H1 (cell line): ENCODE data around the gene CAPN9.

ENCODE experiments used
- BRCA1 ChIP-seq: IDR thresholded peaks from 2 replicates; pipeline ENCODE4 v1.6.1; 2012; ENCODE audit warnings: low read depth, low read length, improper control_type of control experiment
- CEBPB ChIP-seq: IDR thresholded peaks from 2 replicates; pipeline ENCODE4 v1.6.1; 2012; ENCODE audit warnings: low read depth, low read length
- EP300 ChIP-seq, 2 experiments: IDR thresholded peaks; 1 replicate in 1 of 2; 2 replicates in 1 of 2; pipeline ENCODE4 v1.6.1; 2011 to 2012; ENCODE audit warnings: low read depth in 2 of 2, low read length in 2 of 2, mild to moderate bottlenecking in 2 of 2, borderline replicate concordance in 1 of 2, inconsistent platforms in 1 of 2, moderate library complexity in 1 of 2
- GABPA ChIP-seq: IDR thresholded peaks from 2 replicates; pipeline ENCODE4 v1.6.1; 2011; ENCODE audit warnings: mild to moderate bottlenecking, low read length, moderate library complexity, borderline replicate concordance; ENCODE audit not compliant: insufficient read depth
- HDAC2 ChIP-seq, 2 experiments: fragments of 300-600 bp in 1 of 2; sonication (generic) in 1 of 2; IDR thresholded peaks; 2 replicates each; pipeline ENCODE4 v1.6.1; 2011 to 2012; ENCODE audit warnings: low read depth in 2 of 2, low read length in 2 of 2, mild to moderate bottlenecking in 2 of 2, moderate library complexity in 2 of 2, borderline replicate concordance in 1 of 2, inconsistent platforms in 1 of 2
- RFX5 ChIP-seq: IDR thresholded peaks from 2 replicates; pipeline ENCODE4 v1.6.1; 2011; ENCODE audit warnings: low read depth, low read length, improper control_type of control experiment, borderline replicate concordance
- SP1 ChIP-seq: IDR thresholded peaks from 2 replicates; pipeline ENCODE4 v1.6.1; 2011; ENCODE audit warnings: low read depth, low read length
- TAF1 ChIP-seq: IDR thresholded peaks from 2 replicates; pipeline ENCODE4 v1.6.1; 2011; ENCODE audit warnings: mild to moderate bottlenecking, low read depth, low read length
- TCF12 ChIP-seq: IDR thresholded peaks from 2 replicates; pipeline ENCODE4 v1.6.1; 2011; ENCODE audit warnings: low read depth, mild to moderate bottlenecking, low read length
- TF ChIP-seq, protein P1 (sequence below), 3 experiments: IDR thresholded peaks; 1 replicate in 2 of 3; 2 replicates in 1 of 3; pipeline versions ENCODE4 v1.5.1 to v1.6.1; 2011; ENCODE audit warnings: low read length in 3 of 3, mild to moderate bottlenecking in 3 of 3, inconsistent platforms in 2 of 3, low read depth in 1 of 3, moderate library complexity in 1 of 3; ENCODE audit not compliant: insufficient read depth in 1 of 3; ENCODE audit errors: control extremely low read depth in 1 of 3

- TF ChIP-seq, protein P1, sequence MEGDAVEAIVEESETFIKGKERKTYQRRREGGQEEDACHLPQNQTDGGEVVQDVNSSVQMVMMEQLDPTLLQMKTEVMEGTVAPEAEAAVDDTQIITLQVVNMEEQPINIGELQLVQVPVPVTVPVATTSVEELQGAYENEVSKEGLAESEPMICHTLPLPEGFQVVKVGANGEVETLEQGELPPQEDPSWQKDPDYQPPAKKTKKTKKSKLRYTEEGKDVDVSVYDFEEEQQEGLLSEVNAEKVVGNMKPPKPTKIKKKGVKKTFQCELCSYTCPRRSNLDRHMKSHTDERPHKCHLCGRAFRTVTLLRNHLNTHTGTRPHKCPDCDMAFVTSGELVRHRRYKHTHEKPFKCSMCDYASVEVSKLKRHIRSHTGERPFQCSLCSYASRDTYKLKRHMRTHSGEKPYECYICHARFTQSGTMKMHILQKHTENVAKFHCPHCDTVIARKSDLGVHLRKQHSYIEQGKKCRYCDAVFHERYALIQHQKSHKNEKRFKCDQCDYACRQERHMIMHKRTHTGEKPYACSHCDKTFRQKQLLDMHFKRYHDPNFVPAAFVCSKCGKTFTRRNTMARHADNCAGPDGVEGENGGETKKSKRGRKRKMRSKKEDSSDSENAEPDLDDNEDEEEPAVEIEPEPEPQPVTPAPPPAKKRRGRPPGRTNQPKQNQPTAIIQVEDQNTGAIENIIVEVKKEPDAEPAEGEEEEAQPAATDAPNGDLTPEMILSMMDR (IDR thresholded peaks at IDR 0.05; ENCODE audit: control extremely low read depth in 1 of 3, insufficient read depth in 1 of 3, low read depth in 1 of 3, low read length in 3 of 3) = no peak
- TF ChIP-seq TCF12 (no peak), RFX5 (no peak), GABPA (no peak), TAF1 (no peak), SP1 (no peak), BRCA1 (no peak), CEBPB (no peak), EP300 (IDR thresholded peaks at IDR 0.05; ENCODE audit: borderline replicate concordance in 1 of 2, low read depth in 2 of 2, low read length in 2 of 2) (no peak), HDAC2 (IDR thresholded peaks at IDR 0.05; ENCODE audit: borderline replicate concordance in 1 of 2, low read depth in 2 of 2, low read length in 2 of 2) (no peak)
These were observed 3.9 kb downstream of the CAPN9 start for GRCh38 chr1:230750986-230751625.
